Activated T-cell treated with anti-CD3 and anti-CD28 coated beads, Interleukin-2, amount 50 U/mL, for 48 hours (primary cell): ENCODE results near the gene USP32.
"Not testable (repeated sequence)": the region's sequence is repeated elsewhere in the genome, so short reads cannot be mapped to it uniquely, and the experiment has no call there.

Source experiments
- DNase-seq, 2 experiments: peaks; one replicate each; pipeline ENCODE4 v3.0.0-alpha.2; 2020

Gene USP32

DNA sequence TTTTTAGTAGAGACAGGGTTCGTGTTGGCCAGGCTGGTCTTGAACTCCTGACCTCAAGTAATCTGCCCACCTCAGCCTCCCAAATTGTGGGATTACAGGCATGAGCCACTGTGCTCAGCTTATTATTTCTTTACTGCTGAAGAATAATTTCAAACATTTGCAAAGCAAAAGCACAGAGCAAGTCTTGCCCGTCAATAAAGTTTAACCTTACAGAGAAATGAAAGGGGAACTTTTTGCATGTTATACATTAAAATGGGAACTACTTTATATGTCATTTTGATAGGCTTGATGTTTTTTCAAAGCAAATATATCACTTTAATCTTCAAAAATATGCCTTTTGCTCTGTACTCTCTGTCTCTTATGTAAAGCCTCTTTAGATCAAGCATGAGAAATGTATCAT is 173.2 kb downstream of the USP32 start:
- not testable (repeated sequence) for DNase-seq

DNA sequence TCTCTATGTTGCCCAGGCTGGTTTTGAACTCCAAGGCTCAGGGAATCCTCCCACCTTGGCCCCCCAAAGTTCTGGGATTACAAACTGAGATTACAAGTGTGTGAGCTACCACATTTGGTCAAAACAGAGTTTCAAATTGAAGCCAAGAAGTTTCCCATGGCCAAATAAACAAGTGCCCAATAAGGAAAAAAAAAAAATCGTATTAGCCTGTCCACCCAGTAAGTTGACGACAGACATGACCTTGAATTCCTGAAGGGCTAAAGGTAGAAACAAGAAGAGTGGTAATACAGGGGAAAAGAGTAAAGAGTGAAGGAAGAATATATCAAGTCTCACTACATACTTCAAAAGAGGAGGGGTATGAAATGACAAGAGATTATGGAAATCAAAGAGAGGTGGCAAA is 176.0 kb downstream of the USP32 start:
- not testable (repeated sequence) for DNase-seq

DNA sequence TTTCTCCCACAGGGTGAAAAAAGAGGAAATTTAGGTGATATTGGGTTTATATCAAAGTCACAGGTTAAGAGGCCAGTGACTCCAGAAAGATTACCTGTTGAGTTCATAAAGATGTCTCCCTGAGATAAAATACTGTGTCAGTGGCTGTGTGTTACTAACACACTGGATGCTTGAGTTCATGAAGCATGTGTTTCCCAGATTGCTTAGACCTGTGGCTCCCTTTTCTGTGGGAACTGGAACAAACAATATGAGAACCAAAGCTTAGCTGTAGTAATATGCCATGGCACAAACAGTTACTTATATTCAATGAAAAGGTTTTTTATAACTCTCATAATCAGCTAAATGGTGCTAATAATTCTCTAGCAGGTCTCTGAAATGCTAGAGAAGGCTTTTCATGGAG is 180.7 kb downstream of the USP32 start:
- DNase-seq = not testable (repeated sequence)

DNA sequence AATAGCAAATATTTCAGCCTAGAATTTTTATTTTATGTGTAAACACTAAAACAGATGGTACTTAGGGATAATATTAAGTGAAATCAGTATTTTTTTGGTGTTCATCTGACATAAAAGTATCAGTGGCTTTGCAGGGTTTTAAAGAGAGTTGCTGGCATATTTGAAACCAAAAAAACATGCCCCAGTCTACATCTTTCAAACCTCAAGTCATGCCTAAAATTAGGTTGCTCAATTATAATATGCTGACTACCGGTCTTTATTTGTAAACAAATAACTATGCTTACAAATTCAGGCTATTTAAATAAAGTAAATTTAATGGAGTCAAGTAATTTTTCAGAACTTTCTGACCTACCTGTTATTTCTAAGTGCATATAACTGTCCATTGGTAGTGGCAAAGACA is 183.6 kb downstream of the USP32 start:
- DNase-seq = not testable (repeated sequence)

DNA sequence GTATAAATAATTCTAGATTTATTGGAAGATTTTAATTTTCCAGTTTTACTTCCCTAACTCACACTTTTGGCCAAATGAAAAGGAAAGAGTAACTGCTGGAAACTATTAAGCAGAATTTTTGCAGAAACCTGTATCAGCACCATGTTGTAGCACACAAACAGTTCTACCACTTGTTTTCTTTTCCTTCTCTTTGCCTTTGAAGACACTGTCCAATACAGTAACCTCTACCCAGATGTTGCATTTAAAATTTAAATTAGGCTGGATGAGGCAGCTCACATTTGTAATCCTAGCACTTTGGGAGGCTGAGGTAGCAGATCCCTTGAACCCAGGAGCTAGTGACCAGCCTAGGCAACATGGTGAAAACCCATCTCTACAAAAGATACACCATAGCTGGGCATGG is 186.2 kb downstream of the USP32 start:
- not testable (repeated sequence) for DNase-seq

DNA sequence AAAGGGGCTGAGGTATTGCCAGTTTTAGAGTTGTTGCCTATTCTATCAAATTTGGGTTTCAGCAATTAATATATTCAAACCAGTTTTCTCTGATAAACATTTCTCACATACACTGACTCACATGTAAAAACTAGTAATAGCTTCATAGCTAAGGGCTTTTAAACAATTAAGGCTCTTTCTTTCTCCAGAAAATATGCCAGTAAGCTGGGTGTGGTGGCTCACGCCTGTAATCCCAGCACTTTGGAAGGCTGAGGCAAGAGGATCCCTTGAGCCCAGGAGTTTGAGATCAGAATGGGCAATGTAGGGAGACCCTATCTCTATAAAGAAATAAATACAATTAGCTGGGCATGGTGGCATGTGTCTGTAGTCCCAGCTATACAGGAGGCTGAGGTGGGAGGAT is 193.3 kb downstream of the USP32 start:
- DNase-seq = not testable (repeated sequence)

DNA sequence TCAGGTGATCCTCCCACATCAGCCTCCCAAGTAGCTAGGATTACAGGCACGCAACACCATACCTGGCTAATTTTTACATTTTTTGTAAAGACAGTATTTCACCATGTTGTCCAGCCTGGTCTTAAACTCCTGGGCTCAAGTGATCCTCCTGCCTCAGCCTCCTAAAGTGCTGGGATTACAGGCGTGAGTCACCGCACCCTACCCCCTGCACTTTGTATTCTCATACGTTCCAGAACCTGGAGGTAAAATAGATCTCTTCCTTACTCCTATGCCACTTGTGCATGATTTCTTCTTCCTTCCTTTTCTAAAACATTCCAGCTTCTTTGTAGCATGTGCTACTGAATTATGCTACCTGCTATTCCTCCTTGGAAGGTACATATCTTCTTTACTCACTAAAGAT is 197.8 kb downstream of the USP32 start:
- not testable (repeated sequence) for DNase-seq

DNA sequence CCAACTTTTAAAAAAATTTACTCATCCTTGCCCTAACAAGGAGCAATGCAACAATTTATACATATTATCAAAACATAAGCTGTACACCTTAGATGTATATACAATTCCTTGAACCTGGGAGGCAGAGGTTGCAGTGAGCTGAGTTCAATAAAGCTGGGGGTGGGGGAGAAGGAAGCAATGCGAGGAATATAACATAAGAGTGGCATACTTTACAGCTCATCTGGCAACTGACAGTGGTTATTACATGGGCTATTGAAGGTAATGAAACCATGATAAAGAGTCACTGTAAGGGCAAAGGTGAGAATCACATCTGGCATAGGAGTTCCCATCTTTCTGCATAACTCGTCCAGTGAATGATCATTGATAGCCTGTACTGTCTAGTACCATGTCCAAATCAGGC is 198.5 kb downstream of the USP32 start:
- DNase-seq = no peak

DNA sequence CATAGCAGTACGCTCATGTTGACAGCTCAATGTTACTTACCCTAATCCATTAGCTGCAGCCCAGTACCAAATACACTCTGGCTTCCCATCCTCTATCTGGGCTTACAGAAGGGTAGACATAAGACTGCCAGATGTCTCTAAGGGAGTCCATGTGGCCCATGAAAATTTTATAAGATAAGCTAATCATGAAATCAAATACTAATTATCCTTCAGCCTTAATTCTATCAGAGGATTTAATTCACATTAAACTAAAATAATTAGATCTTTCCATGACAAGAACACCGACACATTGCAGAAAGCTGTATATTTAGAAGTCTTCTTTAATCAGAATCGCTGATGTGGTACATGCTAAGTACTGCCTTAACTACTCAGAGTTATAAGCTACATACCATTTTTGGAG is 198.9 kb downstream of the USP32 start:
- not testable (repeated sequence) for DNase-seq

DNA sequence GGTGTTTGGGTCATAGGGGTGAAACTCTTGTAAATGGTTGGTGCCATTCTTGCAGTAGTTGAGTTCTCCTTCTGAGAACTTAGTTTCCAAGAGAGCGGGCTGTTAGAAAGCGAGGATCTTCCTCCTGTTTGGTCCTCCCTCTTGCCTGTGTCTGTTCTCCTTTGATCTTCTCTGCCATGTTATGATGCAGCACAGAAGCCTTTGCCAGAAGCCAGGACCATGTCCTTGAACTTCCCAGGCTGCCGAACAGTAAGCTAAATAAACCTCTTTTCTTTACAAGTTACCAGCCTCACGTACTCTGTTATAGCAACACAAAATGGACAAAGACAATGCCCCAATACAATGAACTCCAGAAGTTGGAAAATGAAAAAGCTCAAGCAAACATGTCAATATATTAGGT is 201.9 kb downstream of the USP32 start:
- DNase-seq = not testable (repeated sequence)

DNA sequence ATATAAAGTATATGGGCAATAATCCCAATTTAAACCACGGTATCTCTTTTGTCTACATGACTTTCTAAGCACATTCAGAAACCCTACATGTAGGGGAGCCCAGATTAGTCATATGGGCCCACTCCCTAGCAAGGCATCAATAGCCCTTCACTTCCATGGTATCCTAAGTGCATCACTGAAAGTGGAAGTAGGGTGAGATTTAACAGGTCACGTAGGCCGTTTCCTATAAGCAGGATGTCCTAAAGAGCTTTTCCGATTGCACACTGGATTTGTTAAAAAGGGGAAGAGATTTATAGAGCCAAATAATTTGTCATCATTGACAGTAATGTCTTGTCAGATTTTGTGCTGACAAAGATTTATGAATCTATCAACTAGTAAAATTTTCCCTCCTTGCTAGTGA is 203.2 kb downstream of the USP32 start:
- DNase-seq = no peak

DNA sequence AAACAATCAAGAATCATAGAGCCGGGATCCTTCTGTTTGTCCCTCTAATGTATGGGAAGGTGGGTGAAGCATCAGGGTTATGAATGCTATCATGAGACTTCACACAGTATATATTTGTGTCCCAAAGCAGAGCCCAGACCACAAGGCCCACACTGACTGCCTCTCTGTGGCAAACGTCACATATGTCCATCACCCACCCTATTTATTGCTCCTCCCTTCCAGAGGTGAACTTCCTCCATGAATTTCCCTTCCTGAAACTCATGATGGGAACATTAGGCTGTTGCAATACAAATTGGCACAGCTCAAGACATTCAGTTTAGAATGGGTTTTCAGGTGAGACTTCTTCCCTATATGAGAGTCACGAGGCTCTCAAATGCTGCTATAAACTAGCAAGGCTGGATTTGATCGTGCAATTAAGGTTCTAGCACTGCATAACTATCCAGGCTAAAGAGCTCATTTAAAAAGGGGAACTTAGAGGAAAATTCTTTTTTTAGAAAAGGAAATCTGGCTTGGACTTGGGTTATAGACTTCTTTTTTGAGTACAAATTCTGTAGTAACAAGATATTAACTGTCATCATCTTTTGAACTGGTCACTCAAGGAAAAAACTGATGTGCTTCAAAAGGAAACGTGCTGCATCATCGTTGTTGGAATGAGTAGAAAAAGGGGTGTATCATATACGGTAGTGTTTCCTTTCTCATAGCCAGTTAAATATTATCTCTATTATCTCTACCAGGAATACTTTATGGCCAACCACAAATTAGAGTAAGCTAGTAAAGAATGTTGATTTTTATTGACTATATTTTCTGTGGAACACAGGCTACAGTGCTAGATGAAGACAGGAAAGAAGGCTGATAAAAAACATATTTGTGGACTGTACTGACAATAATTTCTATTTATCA is 204.8 kb downstream of the USP32 start:
- not testable (repeated sequence) for DNase-seq

DNA sequence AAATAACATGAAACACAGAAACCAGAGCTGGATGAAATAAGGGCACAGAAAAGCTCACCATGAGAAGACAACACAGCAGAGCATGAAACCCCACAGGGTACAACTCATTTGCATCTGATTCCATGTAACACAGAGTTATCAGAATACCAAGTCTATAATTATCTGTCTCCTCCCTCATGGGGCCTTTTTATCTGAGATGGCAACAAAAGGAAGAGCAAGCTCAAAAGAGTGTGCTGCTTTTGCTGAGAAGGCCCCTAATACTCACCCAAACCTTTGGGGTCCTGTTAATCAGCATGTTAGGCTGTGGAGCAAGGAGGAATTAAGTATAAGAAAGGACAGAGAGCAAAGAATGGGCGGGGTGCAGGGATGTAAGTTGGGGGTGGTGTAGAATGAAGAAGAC is 205.6 kb downstream of the USP32 start:
- DNase-seq = not testable (repeated sequence)

DNA sequence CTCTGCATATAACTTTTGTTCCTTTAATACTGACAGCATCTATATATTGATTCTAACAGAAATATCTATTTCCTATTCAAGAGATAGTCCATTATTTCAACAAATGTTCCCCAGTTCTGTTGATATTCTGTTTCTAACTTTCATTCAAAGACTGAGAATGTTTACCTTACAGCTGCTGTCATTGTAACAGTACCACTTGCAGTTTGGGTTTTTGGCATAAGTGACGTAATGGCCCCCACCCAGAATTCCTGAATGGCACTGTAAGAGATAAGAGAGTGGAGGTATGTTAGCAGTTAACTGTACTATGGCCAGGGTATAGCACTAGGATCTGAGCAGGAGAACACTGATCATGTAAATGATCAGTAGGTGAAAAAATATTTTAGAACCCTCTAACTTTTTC is 211.6 kb downstream of the USP32 start:
- not testable (repeated sequence) for DNase-seq

DNA sequence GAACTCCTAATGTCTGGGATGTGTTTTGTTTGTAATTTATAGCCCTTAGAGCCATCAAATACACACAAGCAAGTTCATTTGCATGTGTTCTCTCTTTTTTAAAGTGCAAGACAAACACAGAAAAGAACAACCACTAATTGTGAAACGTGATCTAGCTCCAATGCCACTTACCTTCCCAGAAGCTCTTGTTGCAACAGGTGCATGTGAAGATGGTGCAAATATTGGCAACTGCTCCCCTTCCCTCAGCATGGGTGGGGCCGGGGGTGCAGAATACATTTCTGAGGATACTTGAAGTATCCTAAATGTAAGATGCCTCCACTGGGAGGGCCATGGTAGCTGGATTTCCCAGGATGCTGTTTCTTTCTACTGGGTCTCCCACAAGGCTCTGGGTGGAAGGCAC is 213.8 kb downstream of the USP32 start:
- DNase-seq = not testable (repeated sequence)

DNA sequence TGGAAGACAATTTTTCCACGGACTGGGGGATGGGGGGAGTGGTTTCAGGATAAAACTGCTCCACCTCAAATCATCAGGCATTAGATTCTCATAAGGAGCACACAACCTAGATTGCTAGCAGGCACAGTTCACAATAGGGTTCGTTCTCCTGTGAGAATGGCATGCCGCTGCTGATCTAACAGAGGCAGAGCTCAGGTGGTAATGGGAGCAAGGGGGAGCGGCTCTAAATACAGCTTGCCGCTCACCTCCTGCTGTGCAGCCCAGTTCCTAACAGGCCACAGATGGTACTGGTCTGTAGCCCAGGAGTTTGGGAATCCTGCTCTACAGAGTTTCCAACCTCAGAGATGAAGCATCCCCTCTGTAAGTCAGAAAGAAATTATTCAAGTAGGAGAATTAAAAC is 215.2 kb downstream of the USP32 start:
- not testable (repeated sequence) for DNase-seq

DNA sequence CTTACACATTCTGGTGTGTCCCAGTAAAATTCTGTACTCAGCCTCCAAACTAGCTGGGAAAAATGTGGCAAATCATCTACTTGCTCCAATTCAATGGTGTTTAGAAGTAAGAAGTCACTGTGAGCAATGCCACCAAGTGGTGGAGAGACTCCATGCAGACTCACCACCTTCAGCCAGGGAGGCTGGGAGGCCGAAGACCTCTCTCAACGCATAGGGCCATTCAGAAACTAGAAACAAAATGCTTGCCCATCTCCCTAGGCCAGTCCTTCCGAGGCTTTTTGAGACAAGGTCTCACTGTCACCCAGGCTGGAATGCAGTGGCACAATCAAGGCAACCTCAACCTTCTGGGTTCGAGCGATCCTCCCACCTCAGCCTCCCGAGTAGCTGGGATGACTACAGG is 217.2 kb downstream of the USP32 start:
- not testable (repeated sequence) for DNase-seq

DNA sequence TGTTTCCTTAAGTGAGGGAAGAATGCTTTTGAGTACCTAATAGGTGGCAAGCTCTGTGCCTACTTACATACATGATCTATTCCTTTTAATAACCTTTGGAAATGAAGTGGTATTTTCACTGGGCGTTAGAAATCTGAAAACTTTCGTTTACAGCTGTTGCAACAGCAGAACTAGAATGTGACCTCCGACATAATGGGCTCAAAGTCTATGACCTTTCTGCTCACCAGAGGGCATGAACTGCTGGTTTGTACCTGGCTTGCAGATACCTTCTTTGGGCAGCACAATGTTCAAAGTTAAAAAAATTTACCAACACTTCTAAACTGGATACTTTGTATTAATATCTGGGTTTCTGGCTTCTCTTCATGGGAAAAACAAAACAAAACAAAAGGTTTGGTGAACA is 217.9 kb downstream of the USP32 start:
- DNase-seq = no peak

DNA sequence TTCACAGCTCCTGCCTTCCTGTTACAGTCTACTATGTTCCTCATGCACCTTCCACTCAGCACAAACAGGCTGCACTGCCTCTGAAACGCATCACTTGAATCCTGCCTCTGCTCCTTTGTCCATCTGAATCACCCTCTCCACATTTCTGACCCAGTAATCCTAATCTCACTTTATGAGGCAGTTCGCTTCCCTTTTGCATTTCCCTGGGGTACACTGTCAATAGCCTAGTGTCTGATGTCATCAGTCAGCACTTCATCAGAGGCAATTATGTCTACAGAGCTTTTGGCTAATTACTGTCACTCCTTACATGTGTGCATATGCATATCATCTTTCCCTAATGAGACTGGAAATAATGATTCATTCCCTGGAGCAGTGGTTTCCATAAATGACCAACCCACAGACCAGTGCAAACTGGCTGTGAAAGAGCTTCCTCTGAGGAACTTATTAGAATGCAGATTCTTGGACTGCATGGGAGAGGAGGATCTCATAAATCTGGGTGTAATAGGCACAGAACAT is 218.6 kb downstream of the USP32 start:
- no peak for DNase-seq

DNA sequence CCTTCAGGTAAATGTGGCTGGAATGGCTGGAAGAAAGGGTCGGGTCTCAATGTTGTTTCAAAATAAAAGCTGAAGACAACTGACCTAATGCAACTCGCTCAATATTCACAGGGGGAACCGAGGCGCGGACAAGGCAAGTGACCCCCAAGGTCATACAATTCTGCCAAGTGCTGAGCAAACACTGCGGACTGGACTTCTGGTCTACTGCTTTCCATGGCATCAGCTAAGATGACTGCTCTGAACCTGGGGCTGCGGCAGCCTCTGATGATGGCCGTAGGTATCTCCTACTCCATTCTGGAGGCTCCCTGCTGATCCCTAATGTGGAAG is 220.2 kb downstream of the USP32 start:
- peak in 1 of 2 experiments; percentile 4 for DNase-seq

DNA sequence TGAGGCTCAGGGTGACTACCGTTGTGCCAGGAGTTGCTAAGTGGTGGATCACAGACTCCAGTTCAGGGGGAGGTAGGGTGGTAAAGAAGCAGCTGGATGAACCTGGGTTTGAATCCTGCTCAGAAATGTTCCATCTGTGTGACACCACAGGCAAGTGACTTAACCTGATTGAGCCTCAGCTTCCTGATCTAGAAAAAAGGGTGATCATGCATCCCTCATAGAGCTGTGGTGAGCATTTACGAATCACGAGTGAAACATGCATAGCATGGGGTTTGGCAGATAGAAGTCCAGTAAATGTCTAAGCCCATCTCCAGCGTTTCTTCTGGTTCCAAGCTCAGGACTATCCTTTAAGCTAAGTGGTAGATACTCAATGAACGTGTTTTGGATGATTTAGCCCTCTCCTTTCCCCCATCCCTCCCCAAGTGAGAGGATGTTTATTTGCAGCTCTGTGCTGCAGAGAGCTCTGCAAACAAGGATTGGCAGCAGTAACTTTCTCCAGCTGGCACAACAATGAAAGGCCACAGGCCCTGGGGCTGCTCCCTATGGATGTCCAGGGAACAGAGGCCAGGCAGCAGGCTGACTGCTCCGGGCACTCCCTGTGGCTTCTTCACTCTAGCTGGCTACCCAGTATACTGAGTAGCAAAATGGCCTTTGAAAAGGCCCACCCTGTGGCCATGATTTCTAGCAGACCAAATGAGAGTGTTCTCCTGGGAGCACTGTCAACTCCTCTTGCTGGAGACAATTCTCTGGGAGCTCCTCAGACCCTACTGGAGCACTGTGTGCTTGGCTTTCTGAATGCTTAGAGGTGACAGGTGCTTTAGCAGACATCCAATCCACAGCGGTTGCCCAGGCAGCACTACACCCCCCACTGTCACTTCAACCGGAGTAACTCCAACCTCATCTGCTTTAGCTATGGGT is 220.8 kb downstream of the USP32 start:
- DNase-seq = peak in 1 of 2 experiments; percentile 13

DNA sequence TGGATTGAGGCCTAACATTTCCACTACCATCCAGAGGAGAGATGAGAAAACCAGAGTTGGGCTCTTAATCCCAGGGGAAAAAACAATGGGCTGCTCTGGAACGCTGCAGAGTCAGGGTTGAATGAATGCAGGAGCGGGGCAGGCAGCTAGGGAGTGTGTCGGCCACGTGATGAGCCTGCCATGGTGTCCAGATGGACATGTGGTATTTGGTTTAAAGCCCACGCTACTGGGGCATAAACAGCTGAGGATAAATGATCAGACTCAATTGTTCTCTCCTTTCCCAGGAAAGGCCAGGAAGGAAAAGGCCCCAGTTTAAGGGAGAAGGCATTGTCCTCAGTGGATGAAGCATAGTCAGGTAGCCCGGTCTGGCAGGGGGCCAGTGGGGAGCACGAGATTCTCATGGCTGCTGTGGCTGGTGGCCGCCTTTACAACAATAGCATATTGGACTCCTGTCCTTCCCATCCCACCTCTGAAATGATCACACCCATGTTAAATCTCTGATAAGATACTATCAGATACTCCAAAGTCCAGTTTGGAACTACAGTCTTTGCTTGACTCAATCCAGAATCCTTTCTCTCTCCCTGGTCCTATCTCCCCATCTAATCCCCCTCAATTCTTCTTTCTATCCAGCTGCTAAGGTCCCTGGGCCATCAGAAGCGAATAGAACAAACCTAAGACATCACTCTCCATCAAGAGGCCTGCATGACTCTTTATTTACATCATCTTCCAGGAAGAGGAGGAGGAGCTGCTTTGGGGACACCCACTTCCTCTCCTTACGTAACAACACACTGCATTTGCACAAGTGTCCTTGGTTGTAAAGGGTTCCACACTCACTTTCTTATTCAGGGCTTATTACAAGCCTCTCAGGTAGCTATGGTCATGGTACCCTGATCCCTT is 221.8 kb downstream of the USP32 start:
- peak in 1 of 2 experiments; percentile 6 for DNase-seq
